ENCODE data around the gene ITGAV. TPM values are rescaled to one million over a fixed set of nuclear protein-coding genes. Genes with fewer than 3 reads are reported as not detected.

Gene ITGAV
- total and polyA plus RNA-seq, 2 of the 4 experiments (the other 2 are of a cell fraction) = 45.8 to 181 TPM

DNA sequence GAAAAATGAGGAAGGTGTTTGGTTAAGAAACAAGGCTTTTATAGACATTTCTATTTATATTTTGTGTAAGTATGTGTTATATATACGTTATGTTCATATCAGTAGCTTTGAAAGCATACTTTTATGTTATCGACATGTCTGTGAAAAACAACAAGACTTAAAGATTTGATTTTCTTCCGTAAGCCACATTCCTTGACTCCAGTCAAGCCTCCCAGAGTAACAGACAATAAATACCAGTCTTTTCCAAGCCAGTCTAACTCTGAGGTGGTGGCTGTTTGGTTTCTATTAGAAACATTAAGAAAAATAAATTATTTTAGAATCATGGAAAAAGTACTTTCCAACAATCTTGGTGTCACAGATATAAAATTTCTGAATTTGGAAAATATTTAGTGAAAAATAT is 16.3 kb upstream of the ITGAV start:
- Histone ChIP-seq H3K36me3 (ENCODE audit: control insufficient read depth, insufficient read depth, low read length) (no peaks in the 10 kb centered on the region), H3K23ac (ENCODE audit: low read depth, low read length) (no peak overlapping the region), H3K18ac (ENCODE audit: low read depth, low read length) (no peak overlapping the region), H3K4me2 (ENCODE audit: low read depth, low read length) (no peak overlapping the region), H2BK20ac (ENCODE audit: low read depth, low read length) (no peak overlapping the region), H3K9me1 (ENCODE audit: insufficient read depth, low read length) (no peaks in the 10 kb centered on the region), H2BK5ac (ENCODE audit: low read depth, low read length, poor library complexity, severe bottlenecking) (no peak overlapping the region), H2AK9ac (replicated peaks; ENCODE audit: low read depth, low read length, poor library complexity) (no peak overlapping the region), H3K79me1 (ENCODE audit: low read depth in 1 of 2, low read length in 2 of 2) (peaks cover 0 to 2% of the 10 kb centered on the region in 2 experiments; a peak in 1 of 4 replicates), H4K20me1 (ENCODE audit: insufficient read depth, low read length) (no peaks in the 10 kb centered on the region), H4K91ac (ENCODE audit: insufficient read depth, low read depth, low read length) (no peak overlapping the region), H3K27ac (ENCODE audit: insufficient read depth, low read length) (no peak overlapping the region), H3K56ac (ENCODE audit: extremely low read depth, insufficient read depth, low read length) (no peak overlapping the region), H2BK120ac (ENCODE audit: low read depth, low read length) (no peak overlapping the region), H2AFZ (replicated peaks; ENCODE audit: low read length, poor library complexity) (no peak overlapping the region), H3K9me3 (ENCODE audit: control insufficient read depth, insufficient read depth, low read length) (no peaks in the 10 kb centered on the region), H3K4me3 (ENCODE audit: insufficient read depth, low read depth, low read length) (no peak overlapping the region), H2AK5ac (ENCODE audit: low read depth, low read length) (no peak overlapping the region), H3K4me1 (ENCODE audit: control insufficient read depth, insufficient read depth, low read length) (peaks cover 5% of the 10 kb centered on the region; the same call in 1 of the 2 replicates), H4K5ac (ENCODE audit: low read depth, low read length) (no peak overlapping the region), H2BK15ac (ENCODE audit: low read depth, low read length) (no peak overlapping the region), H4K8ac (ENCODE audit: low read depth in 2 of 2, low read length in 2 of 2) (no peak overlapping the region), H3K9ac (ENCODE audit: low read depth, low read length) (no peak overlapping the region), H3K27me3 (ENCODE audit: control insufficient read depth, insufficient read depth, low read length) (no peaks in the 10 kb centered on the region), H3K4ac (ENCODE audit: low read depth, low read length) (no peak overlapping the region), H3K14ac (replicated peaks; ENCODE audit: low read depth, low read length) (no peak overlapping the region)
- POLR2A ChIA-PET (ENCODE audit: unreplicated experiment) = no interaction called here
- CTCF ChIA-PET = no interaction called here
- intact Hi-C loops (cut with micrococcal nuclease) (no loop called here), dilution Hi-C loops (cut with HindIII; ENCODE audit: low sequenced_read_pairs, unreplicated experiment) (no loop called here), in situ Hi-C loops (cut with MboI; ENCODE audit: low sequenced_read_pairs) (no loop called here)
- no peak for ATAC-seq (ENCODE audit: low read depth)
- no CpG with 5 or more reads among the region's 3 CpGs for WGBS, 2 experiments (ENCODE audit: extremely low coverage in 2 of 2, insufficient read length in 1 of 2)
- no peak for TF ChIP-seq BHLHE40 (IDR thresholded peaks at IDR 0.05; ENCODE audit: low read depth, low read length)
- no TSS peak for BruUV-seq (replicated peaks)
- DNase-seq = no peak
